DND-41 (cell line): ENCODE data around the gene KBTBD4.

Experiments used
- CTCF ChIP-seq: IDR thresholded peaks from 2 replicates; pipeline ENCODE4 v1.5.1; 2012; ENCODE audit warnings: borderline replicate concordance, low read length, moderate library complexity, mild to moderate bottlenecking; ENCODE audit not compliant: poor library complexity, severe bottlenecking; ENCODE audit errors: extremely low read depth
- EZH2 ChIP-seq: IDR thresholded peaks from 3 replicates; pipeline ENCODE4 v1.6.1; 2012; ENCODE audit warnings: borderline replicate concordance, low read depth, mild to moderate bottlenecking, moderate library complexity, low read length, inconsistent platforms; ENCODE audit not compliant: severe bottlenecking

- TF ChIP-seq CTCF (no peak), EZH2 (no peak)
Observed at GRCh38 chr11:47589977-47590861, 11.4 kb upstream of the KBTBD4 start.
